ENCODE measurements around the gene RPA3. TPM values are rescaled to one million over a fixed set of nuclear protein-coding genes. Genes with fewer than 3 reads are reported as not detected.

RPA3 gene
- total and polyA plus RNA-seq, 9 of the 15 experiments (the other 6 are each of a cell fraction or from before 2014, with no cell fraction given): 68.5 to 265 (median 125) TPM

- no peak for TF ChIP-seq CBX8 (IDR thresholded peaks at IDR 0.05; ENCODE audit: borderline replicate concordance, extremely low read depth, low read depth, low read length, poor library complexity, severe bottlenecking)
- TF ChIP-seq ZNF444 (CRISPR knock-in tag; IDR thresholded peaks at IDR 0.05): no peak
- no peak for TF ChIP-seq C11orf30 (IDR thresholded peaks at IDR 0.05; ENCODE audit: low read depth)
These were observed 48.3 kb upstream of the RPA3 start (continued) for GRCh38 chr7:7766671-7767070.

GRCh38 chr7:7765422-7765821 is 47.0 kb upstream of the RPA3 start:
- Histone ChIP-seq H3K9ac (ENCODE audit: insufficient read depth in 1 of 2, low read depth in 2 of 2, low read length in 2 of 2) (no peak overlapping the region), H3K4me1 (replicated peaks in 1 of 2; ENCODE audit: control insufficient read depth in 2 of 2, insufficient read depth in 2 of 2, low read length in 2 of 2) (no peaks in the 10 kb centered on the region; a peak in 1 of 5 replicates), H3K9me1 (ENCODE audit: control insufficient read depth, insufficient read depth, low read length) (no peaks in the 10 kb centered on the region), H3K27ac (ENCODE audit: extremely low read depth, low read depth, low read length) (no peak overlapping the region), H3K79me2 (ENCODE audit: control insufficient read depth, insufficient read depth, low read length) (no peaks in the 10 kb centered on the region), H3K4me3 (no peak overlapping the region), H3K36me3 (ENCODE audit: control insufficient read depth, insufficient read depth, low read length) (no peaks in the 10 kb centered on the region), H4K20me1 (replicated peaks; ENCODE audit: control insufficient read depth, insufficient read depth, low read length) (no peaks in the 10 kb centered on the region), H3K27me3 (ENCODE audit: control insufficient read depth in 2 of 2, insufficient read depth in 2 of 2, low read length in 2 of 2) (no peaks in the 10 kb centered on the region), H3K9me3 (replicated peaks; ENCODE audit: control insufficient read depth, insufficient read depth, low read depth, low read length) (no peaks in the 10 kb centered on the region), H3K4me2 (ENCODE audit: insufficient read depth, low read length) (no peak overlapping the region), H2AFZ (ENCODE audit: low read depth, low read length) (no peak overlapping the region)
- no peak for ATAC-seq
- intact Hi-C loops (cut with micrococcal nuclease) (loop anchor here (5.0 to 10.0 kb wide), 4 partner anchors 171 to 529 kb away; no protein-coding TSS in a partner anchor), in situ Hi-C loops (cut with MboI) (no loop called here)
- no peak for DNase-seq (ENCODE audit: extremely low read depth in 1 of 4, low spot score in 3 of 4)
- no peak for FAIRE-seq
- POLR2A ChIA-PET: interaction anchor here (0.6 to 1.2 kb wide), 2 partner anchors 21 to 342 kb away, joined by 3 read pairs; no protein-coding TSS in a partner anchor
- CTCF ChIA-PET (ENCODE audit: low intra/inter-chr PET ratio): no interaction called here
- TF ChIP-seq ZNF79 (CRISPR knock-in tag; IDR thresholded peaks at IDR 0.05; ENCODE audit: low read depth) (no peak), TRIM25 (IDR thresholded peaks at IDR 0.05; ENCODE audit: borderline replicate concordance) (no peak)
- no TSS peak for BruUV-seq (replicated peaks)
